Measurements from ENCODE around the gene GABRB1.

GRCh38 chr4:47465004-47465403 is 433.6 kb downstream of the GABRB1 start:
- no peak for TF ChIP-seq EZH2 (IDR thresholded peaks at IDR 0.05; ENCODE audit: low read length, unreplicated experiment)
- TF ChIP-seq CTCF (conservative IDR thresholded peaks at IDR 0.05; ENCODE audit: low read depth, low read length) = no peak
- no peak for TF ChIP-seq EZH2phosphoT487 (IDR thresholded peaks at IDR 0.05; ENCODE audit: borderline replicate concordance, low read length)
